Vagina (tissue), 2 donors: ENCODE measurements around the gene ABAT. TPM values are rescaled to one million over a fixed set of nuclear protein-coding genes. Genes with fewer than 3 reads are reported as not detected.

Experiments used
- DNase-seq, 2 donors: peaks; one replicate each; pipeline ENCODE4 v3.0.0-alpha.2; 2017; ENCODE audit errors: extremely low spot score in 2 of 2
- H3K27ac ChIP-seq: fragments of 200-600 bp; sonication (generic); one replicate; pipeline ENCODE4 v1.5.1; 2019
- H3K27me3 ChIP-seq: fragments of 200-600 bp; sonication (generic); one replicate; pipeline ENCODE4 v1.5.1; 2019
- H3K36me3 ChIP-seq, 2 donors: fragments of 200-600 bp; sonication (generic); one replicate each; pipeline ENCODE4 v1.5.1; 2017 to 2019
- H3K4me1 ChIP-seq: fragments of 200-600 bp; sonication (generic); one replicate; pipeline ENCODE4 v1.5.1; 2019
- H3K4me3 ChIP-seq, 2 donors: fragments of 200-600 bp; sonication (generic); 1 replicate in 1 of 2; 2 replicates in 1 of 2; pipeline ENCODE4 v1.5.1; 2016 to 2019
- H3K9me3 ChIP-seq: fragments of 200-600 bp; sonication (generic); one replicate; pipeline ENCODE4 v1.5.1; 2019
- CTCF ChIP-seq, 3 experiments: fragments of 450-650 bp in 2 of 3; fragments of 200-600 bp in 1 of 3; sonication (generic) in 1 of 3; IDR thresholded peaks; one replicate each; pipeline ENCODE4 v1.5.1; 2017 to 2019; ENCODE audit warnings: antibody characterized with exemption in 3 of 3, mild to moderate bottlenecking in 2 of 3, moderate library complexity in 2 of 3
- POLR2A ChIP-seq, 2 donors: fragments of 450-650 bp; IDR thresholded peaks; one replicate each; pipeline ENCODE4 v1.6.1; 2017; ENCODE audit warnings: antibody characterized with exemption in 2 of 2, mild to moderate bottlenecking in 2 of 2, moderate library complexity in 2 of 2
- POLR2AphosphoS5 ChIP-seq, 2 donors: sonication (generic); formaldehyde crosslinking; IDR thresholded peaks; one replicate each; pipeline ENCODE4 v1.9.0; 2017; ENCODE audit warnings: antibody characterized with exemption in 2 of 2, mild to moderate bottlenecking in 2 of 2, low read depth in 1 of 2; ENCODE audit not compliant: insufficient read depth in 1 of 2
- intact Hi-C: fragments of 100-400 bp; cut with DNase I; formaldehyde crosslinking; loops from one replicate; pipeline ENCODE4 v1.15.1; 2023
- total RNA-seq: library from RNA; depleted of rRNA; stranded (reverse); fragments of >200 nt; gene quantifications from one replicate; pipeline ENCODE4 v1.2.3, GENCODE V29; 2016

ABAT gene
- total RNA-seq, 1 donor from 2014 or later = 3.9 TPM

- DNase-seq = no peak
- Histone ChIP-seq H3K4me1 (no peaks in the 10 kb centered on the region), H3K4me3 (no peak overlapping the region), H3K27ac (no peak overlapping the region), H3K27me3 (no peaks in the 10 kb centered on the region), H3K36me3 (no peaks in the 10 kb centered on the region), H3K9me3 (no peaks in the 10 kb centered on the region)
- intact Hi-C loops = no loop called here
- TF ChIP-seq CTCF (IDR thresholded peaks at IDR 0.05) = no peak
- no peak for TF ChIP-seq POLR2A (IDR thresholded peaks at IDR 0.05)
- TF ChIP-seq POLR2AphosphoS5 (IDR thresholded peaks at IDR 0.05; ENCODE audit: insufficient read depth in 1 of 2, low read depth in 1 of 2) = no peak
Observed at GRCh38 chr16:8722025-8722348, 47.6 kb downstream of the ABAT start.

- no peaks in the 10 kb centered on the region for H3K9me3 ChIP-seq
- no peaks in the 10 kb centered on the region for H3K27me3 ChIP-seq
- TF ChIP-seq POLR2AphosphoS5 (IDR thresholded peaks at IDR 0.05; ENCODE audit: insufficient read depth in 1 of 2, low read depth in 1 of 2) = no peak
- no peak for TF ChIP-seq CTCF (IDR thresholded peaks at IDR 0.05)
- no peak for TF ChIP-seq POLR2A (IDR thresholded peaks at IDR 0.05)
- no peak overlapping the region for H3K4me3 ChIP-seq
- H3K36me3 ChIP-seq = no peaks in the 10 kb centered on the region
- no peak overlapping the region for H3K27ac ChIP-seq
- no peaks in the 10 kb centered on the region for H3K4me1 ChIP-seq
- no peak for DNase-seq
- intact Hi-C loops = no loop called here
Observed at GRCh38 chr16:8725513-8726178, 51.2 kb downstream of the ABAT start.

- no peak for DNase-seq
- Histone ChIP-seq H3K36me3 (no peaks in the 10 kb centered on the region), H3K27ac (no peak overlapping the region), H3K9me3 (no peaks in the 10 kb centered on the region), H3K4me1 (no peaks in the 10 kb centered on the region), H3K4me3 (no peak overlapping the region), H3K27me3 (no peaks in the 10 kb centered on the region)
- intact Hi-C loops = no loop called here
- TF ChIP-seq POLR2AphosphoS5 (IDR thresholded peaks at IDR 0.05; ENCODE audit: insufficient read depth in 1 of 2, low read depth in 1 of 2) = no peak
- no peak for TF ChIP-seq POLR2A (IDR thresholded peaks at IDR 0.05)
- TF ChIP-seq CTCF (IDR thresholded peaks at IDR 0.05) = no peak
Observed at GRCh38 chr16:8727131-8727806, 52.9 kb downstream of the ABAT start.

- Histone ChIP-seq H3K4me1 (no peaks in the 10 kb centered on the region), H3K27me3 (no peaks in the 10 kb centered on the region), H3K27ac (no peak overlapping the region), H3K4me3 (no peak overlapping the region), H3K9me3 (no peaks in the 10 kb centered on the region), H3K36me3 (no peaks in the 10 kb centered on the region)
- intact Hi-C loops = no loop called here
- no peak for DNase-seq
- TF ChIP-seq POLR2AphosphoS5 (IDR thresholded peaks at IDR 0.05; ENCODE audit: insufficient read depth in 1 of 2, low read depth in 1 of 2) (no peak), POLR2A (IDR thresholded peaks at IDR 0.05) (no peak), CTCF (IDR thresholded peaks at IDR 0.05) (no peak)
Observed at GRCh38 chr16:8727857-8728618, 53.6 kb downstream of the ABAT start.
